H9 (cell line): ENCODE data around the gene BCAS3. TPM values are rescaled to one million over a fixed set of nuclear protein-coding genes. Genes with fewer than 3 reads are reported as not detected.

Source experiments
- DNase-seq: peaks from one replicate; pipeline ENCODE4 v3.0.0-alpha.2; 2017
- H2AFZ ChIP-seq: one replicate; pipeline ENCODE4 v1.6.1; 2013; ENCODE audit warnings: mild to moderate bottlenecking, low read length, control low read depth, moderate library complexity
- H2AK5ac ChIP-seq: 2 replicates; pipeline ENCODE4 v1.6.1; 2013; ENCODE audit warnings: low read length, control low read depth, mixed read lengths; ENCODE audit not compliant: insufficient read length
- H2BK120ac ChIP-seq: one replicate; pipeline ENCODE4 v1.6.1; 2013; ENCODE audit warnings: low read depth, mild to moderate bottlenecking, low read length, control low read depth, inconsistent platforms; ENCODE audit not compliant: poor library complexity, severe bottlenecking
- H2BK12ac ChIP-seq: 2 replicates; pipeline ENCODE4 v1.6.1; 2013; ENCODE audit warnings: low read length, control low read depth, mixed read lengths, low read depth; ENCODE audit not compliant: insufficient read length
- H2BK15ac ChIP-seq: 2 replicates; pipeline ENCODE4 v1.6.1; 2013; ENCODE audit warnings: low read depth, low read length, control low read depth
- H2BK20ac ChIP-seq: one replicate; pipeline ENCODE4 v1.6.1; 2013; ENCODE audit warnings: low read depth, mild to moderate bottlenecking, low read length, control low read depth, inconsistent platforms; ENCODE audit not compliant: poor library complexity, severe bottlenecking
- H2BK5ac ChIP-seq: 2 replicates; pipeline ENCODE4 v1.6.1; 2013; ENCODE audit warnings: low read length, control low read depth, mixed read lengths; ENCODE audit not compliant: insufficient read length
- H3K14ac ChIP-seq: 2 replicates; pipeline ENCODE4 v1.6.1; 2013; ENCODE audit warnings: low read length, control low read depth; ENCODE audit not compliant: insufficient read depth
- H3K18ac ChIP-seq: 2 replicates; pipeline ENCODE4 v1.6.1; 2013; ENCODE audit warnings: low read depth, mild to moderate bottlenecking, mixed read lengths, low read length, control low read depth; ENCODE audit not compliant: insufficient read length
- H3K23ac ChIP-seq: 2 replicates; pipeline ENCODE4 v1.6.1; 2013; ENCODE audit warnings: low read length, control low read depth, mixed read lengths, low read depth; ENCODE audit not compliant: insufficient read length
- H3K23me2 ChIP-seq: 2 replicates; pipeline ENCODE4 v1.6.1; 2013; ENCODE audit warnings: low read depth, mild to moderate bottlenecking, mixed read lengths, low read length, control low read depth; ENCODE audit not compliant: insufficient read length, poor library complexity, severe bottlenecking
- H3K27ac ChIP-seq: 2 replicates; pipeline ENCODE4 v1.5.1; 2013; ENCODE audit warnings: low read length, control low read depth, mixed read lengths, low read depth; ENCODE audit not compliant: insufficient read length
- H3K27me3 ChIP-seq: 2 replicates; pipeline ENCODE4 v1.6.1; 2013; ENCODE audit warnings: low read length, control low read depth, inconsistent platforms; ENCODE audit not compliant: insufficient read depth
- H3K4ac ChIP-seq: 2 replicates; pipeline ENCODE4 v1.6.1; 2013; ENCODE audit warnings: low read depth, mild to moderate bottlenecking, control low read depth, inconsistent platforms, low read length, moderate library complexity
- H3K4me1 ChIP-seq: 2 replicates; pipeline ENCODE4 v1.6.1; 2013; ENCODE audit warnings: low read length, control low read depth, inconsistent platforms; ENCODE audit not compliant: insufficient read depth
- H3K4me2 ChIP-seq: 2 replicates; pipeline ENCODE4 v1.6.1; 2013; ENCODE audit warnings: low read length, control low read depth, mixed read lengths; ENCODE audit not compliant: insufficient read length, insufficient read depth
- H3K56ac ChIP-seq: 2 replicates; pipeline ENCODE4 v1.6.1; 2013; ENCODE audit warnings: low read depth, mild to moderate bottlenecking, mixed read lengths, low read length, control low read depth; ENCODE audit not compliant: insufficient read length
- H3K79me1 ChIP-seq: 2 replicates; pipeline ENCODE4 v1.6.1; 2013; ENCODE audit warnings: low read depth, mild to moderate bottlenecking, moderate library complexity, low read length, control low read depth, inconsistent platforms; ENCODE audit not compliant: insufficient read depth, poor library complexity, severe bottlenecking
- H3K79me2 ChIP-seq: 2 replicates; pipeline ENCODE4 v1.6.1; 2013; ENCODE audit warnings: low read length, control low read depth, inconsistent platforms; ENCODE audit not compliant: insufficient read depth
- H3K9ac ChIP-seq: 2 replicates; pipeline ENCODE4 v1.6.1; 2013; ENCODE audit warnings: low read length, control low read depth, mixed read lengths; ENCODE audit not compliant: insufficient read length; ENCODE audit errors: extremely low read depth
- H3K9me3 ChIP-seq: one replicate; pipeline ENCODE4 v1.6.1; 2013; ENCODE audit warnings: low read depth, low read length, inconsistent platforms; ENCODE audit not compliant: control insufficient read depth
- H3T11ph ChIP-seq: one replicate; pipeline ENCODE4 v1.6.1; 2013; ENCODE audit warnings: mild to moderate bottlenecking, low read length, control low read depth, inconsistent platforms
- H4K20me1 ChIP-seq: one replicate; pipeline ENCODE4 v1.6.1; 2013; ENCODE audit not compliant: control insufficient read depth, insufficient read length, insufficient read depth
- H4K5ac ChIP-seq: 2 replicates; pipeline ENCODE4 v1.6.1; 2013; ENCODE audit warnings: low read depth, mild to moderate bottlenecking, mixed read lengths, low read length, control low read depth; ENCODE audit not compliant: insufficient read length
- H4K8ac ChIP-seq: replicated peaks from 2 replicates; pipeline ENCODE4 v1.6.1; 2013; ENCODE audit warnings: low read length, control low read depth, mixed read lengths, low read depth; ENCODE audit not compliant: insufficient read length
- H4K91ac ChIP-seq: 2 replicates; pipeline ENCODE4 v1.6.1; 2013; ENCODE audit warnings: low read depth, mild to moderate bottlenecking, moderate library complexity, mixed read lengths, low read length, control low read depth; ENCODE audit not compliant: insufficient read length
- H3K27ac Mint-ChIP-seq, 3 experiments: 2 replicates in 2 of 3; 3 replicates in 1 of 3; pipeline ENCODE4 v1.8.0; 2020 to 2021; ENCODE audit warnings: mixed read lengths in 3 of 3, mild to moderate bottlenecking in 1 of 3, moderate library complexity in 1 of 3
- H3K27me3 Mint-ChIP-seq: 2 replicates; pipeline ENCODE4 v1.8.0; 2021; ENCODE audit warnings: low read depth, mild to moderate bottlenecking, moderate library complexity, mixed read lengths
- H3K36me3 Mint-ChIP-seq, 3 experiments: 2 replicates in 2 of 3; 3 replicates in 1 of 3; pipeline ENCODE4 v1.8.0; 2020 to 2021; ENCODE audit warnings: low read depth in 3 of 3, mixed read lengths in 3 of 3; ENCODE audit not compliant: insufficient read depth in 1 of 3
- H3K4me1 Mint-ChIP-seq, 2 experiments: 2 replicates each; pipeline ENCODE4 v1.8.0; 2020; ENCODE audit warnings: mixed read lengths in 2 of 2
- H3K4me3 Mint-ChIP-seq, 2 experiments: 2 replicates in 1 of 2; 3 replicates in 1 of 2; pipeline ENCODE4 v1.8.0; 2020 to 2021; ENCODE audit warnings: mild to moderate bottlenecking in 2 of 2, mixed read lengths in 2 of 2, moderate library complexity in 1 of 2
- H3K9me3 Mint-ChIP-seq, 2 experiments: 2 replicates in 1 of 2; 3 replicates in 1 of 2; pipeline ENCODE4 v1.8.0; 2020; ENCODE audit warnings: mild to moderate bottlenecking in 2 of 2, mixed read lengths in 2 of 2, moderate library complexity in 1 of 2
- CTCF ChIP-seq: fragments of 200-600 bp; sonication (generic); conservative IDR thresholded peaks from 3 replicates; pipeline ENCODE4 v1.8.0; 2021; ENCODE audit warnings: antibody characterized with exemption, mild to moderate bottlenecking
- WGBS: extraction: QIAGEN DNeasy Blood & Tissue Kit; methylation state at CpG from one replicate; pipeline ENCODE4 v1.1.7; 2013; ENCODE audit warnings: missing lambda C conversion rate, low lambda C conversion rate, mixed read lengths; ENCODE audit not compliant: insufficient read length; ENCODE audit errors: extremely low coverage; 5-methylcytosine and 5-hydroxymethylcytosine counted together
- total RNA-seq: library from RNA; stranded (reverse); gene quantifications from 2 replicates; pipeline ENCODE4 v1.2.1, GENCODE V29; 2021

BCAS3 gene
- total RNA-seq, 1 experiment from 2014 or later = 22.4 TPM

GRCh38 chr17:60969500-60970037 lies 291.9 kb downstream of the BCAS3 start:
- H3K27me3 ChIP-seq = no peaks in the 10 kb centered on the region
- no peak overlapping the region for H2BK12ac ChIP-seq
- no peaks in the 10 kb centered on the region for H4K20me1 ChIP-seq
- H2BK15ac ChIP-seq = no peak overlapping the region
- no peak overlapping the region for H3K23ac ChIP-seq
- no peaks in the 10 kb centered on the region for H3K4me1 ChIP-seq
- no CpG with 5 or more reads among the region's 1 CpG for WGBS
- no peak overlapping the region for H4K8ac ChIP-seq
- no peak for TF ChIP-seq CTCF
- H3K18ac ChIP-seq = no peak overlapping the region
- H3K4me3 Mint-ChIP-seq = no peak overlapping the region
- H4K5ac ChIP-seq = no peak overlapping the region
- peaks cover 3 to 6% of the 10 kb centered on the region in 2 experiments; a peak in 2 of 5 replicates for H3K9me3 Mint-ChIP-seq
- H3K27me3 Mint-ChIP-seq = no peaks in the 10 kb centered on the region
- H3K4me1 Mint-ChIP-seq = peaks cover 4 to 14% of the 10 kb centered on the region in 2 experiments
- H3K79me2 ChIP-seq = no peaks in the 10 kb centered on the region
- no peak overlapping the region for H3T11ph ChIP-seq
- H2BK20ac ChIP-seq = no peak overlapping the region
- no peak overlapping the region for H2AK5ac ChIP-seq
- no peak overlapping the region for H3K56ac ChIP-seq
- H2BK5ac ChIP-seq = no peak overlapping the region
- H3K9ac ChIP-seq = no peak overlapping the region
- no peak for DNase-seq
- H2BK120ac ChIP-seq = no peak overlapping the region
- no peak overlapping the region for H3K27ac Mint-ChIP-seq
- H4K91ac ChIP-seq = no peak overlapping the region
- no peak overlapping the region for H3K4me2 ChIP-seq
- H2AFZ ChIP-seq = no peak overlapping the region
- H3K4ac ChIP-seq = no peak overlapping the region
- no peaks in the 10 kb centered on the region for H3K23me2 ChIP-seq
- H3K36me3 Mint-ChIP-seq = peaks cover 0 to 15% (median 0%) of the 10 kb centered on the region in 3 experiments; a peak in 4 of 7 replicates
- H3K14ac ChIP-seq = no peak overlapping the region
- no peak overlapping the region for H3K27ac ChIP-seq
- H3K9me3 ChIP-seq = no peaks in the 10 kb centered on the region
- H3K79me1 ChIP-seq = no peaks in the 10 kb centered on the region
